COR-L47 (cell line): Measurements from ENCODE around the gene GPN2.

ENCODE experiments used
- DNase-seq: peaks from one replicate; lab custom pipeline; 2025; lab: John Stamatoyannopoulos, UW

GPN2 gene

DNA sequence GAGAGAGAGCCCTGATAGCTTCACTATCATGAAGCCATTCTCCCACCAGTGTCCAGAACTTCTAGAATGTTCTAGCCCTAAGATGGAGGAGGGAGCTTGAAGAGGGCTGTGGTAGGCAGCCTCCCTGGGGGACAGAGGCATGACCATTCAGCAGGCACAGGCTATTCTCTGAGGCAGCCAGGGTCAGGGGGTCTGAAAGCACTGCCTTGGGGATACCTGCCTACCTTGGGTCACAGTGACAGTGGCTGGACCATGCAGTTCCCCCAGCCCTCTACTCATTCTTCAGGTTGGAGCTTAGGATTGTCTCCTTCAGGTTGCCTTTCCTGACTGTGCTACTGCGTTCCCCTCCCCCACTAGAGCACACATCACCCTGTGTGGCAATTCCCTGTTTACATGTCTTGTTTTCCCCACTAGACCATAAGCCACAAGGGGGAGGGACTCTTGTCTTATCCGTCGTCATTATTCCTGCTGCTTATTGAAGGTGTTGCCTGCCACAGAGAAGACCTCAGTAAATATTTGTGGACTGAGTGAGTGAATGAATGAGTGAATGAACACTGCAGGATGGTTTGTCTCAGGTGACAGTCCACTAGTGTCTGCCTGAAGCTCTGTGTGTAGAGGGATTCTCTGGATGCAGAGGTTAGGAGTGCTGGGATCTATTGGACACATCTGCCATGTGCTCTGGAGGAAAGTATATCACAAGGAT, 58.4 kb downstream of the GPN2 start:
- DNase-seq = no peak

- DNase-seq = no peak
Observed at GRCh38 chr1:26831059-26831458, 59.0 kb downstream of the GPN2 start.

DNA sequence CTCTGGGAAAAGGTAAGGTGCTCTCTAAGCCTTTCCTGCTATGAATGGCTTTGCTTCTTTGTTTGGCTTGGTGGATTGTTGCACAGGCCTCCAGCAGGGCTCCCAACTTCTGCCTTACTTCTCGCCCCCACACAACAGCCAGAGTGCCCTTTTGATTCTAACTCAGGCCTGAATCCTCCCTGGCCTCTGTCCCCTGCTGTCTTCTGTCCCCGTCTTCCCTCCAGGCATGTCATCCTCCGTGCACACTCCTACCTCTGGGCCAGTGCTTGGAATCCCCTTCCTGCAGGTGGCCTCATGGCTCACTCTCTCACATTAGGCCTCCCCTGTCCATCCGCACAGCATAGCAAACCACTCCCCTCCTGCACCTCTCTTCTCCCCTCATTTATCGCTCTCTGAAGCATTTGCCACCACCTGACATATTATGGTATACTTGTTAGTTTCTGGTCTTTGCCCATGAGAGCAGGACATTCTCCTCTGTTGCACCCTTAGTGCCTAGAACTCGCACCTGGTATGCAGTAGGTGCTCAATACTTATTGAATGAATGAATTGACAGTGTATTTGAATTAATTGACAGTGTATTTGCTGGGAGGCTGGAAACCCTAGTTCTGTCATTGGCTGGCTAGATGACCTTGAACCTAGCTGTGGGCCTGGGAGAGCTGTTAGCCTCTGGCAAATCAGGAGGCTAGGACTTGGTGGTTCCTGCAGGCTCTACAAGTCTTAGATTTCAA, 60.7 kb downstream of the GPN2 start:
- DNase-seq = no peak

DNA sequence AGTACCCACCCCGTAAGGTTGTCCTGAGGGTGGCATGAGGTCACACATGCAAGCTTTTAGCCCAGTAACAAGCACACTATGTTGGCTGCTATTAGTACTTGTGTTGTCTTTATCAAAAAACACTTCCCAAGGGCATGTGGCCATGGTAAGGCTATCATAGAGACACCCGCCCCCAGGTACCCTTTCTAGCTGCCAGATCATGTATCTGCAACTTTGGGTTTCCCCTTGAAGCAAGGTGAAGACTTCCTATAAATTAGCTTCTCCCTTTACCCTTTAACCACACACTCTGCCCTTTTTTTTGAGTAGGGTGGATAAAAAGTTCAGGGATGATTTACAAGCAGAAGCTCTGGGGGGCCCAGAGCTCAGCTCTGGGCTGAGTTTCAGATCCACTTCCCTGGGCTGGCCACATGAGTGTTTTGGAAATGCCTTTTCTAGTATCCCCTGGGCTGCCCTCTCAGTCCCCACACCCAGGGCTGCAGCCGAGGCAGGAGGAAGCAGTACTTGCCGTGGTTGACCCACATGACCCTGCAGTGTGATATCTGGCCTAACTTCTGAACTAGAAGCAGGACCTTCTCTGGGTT, 61.6 kb downstream of the GPN2 start:
- no peak for DNase-seq

DNA sequence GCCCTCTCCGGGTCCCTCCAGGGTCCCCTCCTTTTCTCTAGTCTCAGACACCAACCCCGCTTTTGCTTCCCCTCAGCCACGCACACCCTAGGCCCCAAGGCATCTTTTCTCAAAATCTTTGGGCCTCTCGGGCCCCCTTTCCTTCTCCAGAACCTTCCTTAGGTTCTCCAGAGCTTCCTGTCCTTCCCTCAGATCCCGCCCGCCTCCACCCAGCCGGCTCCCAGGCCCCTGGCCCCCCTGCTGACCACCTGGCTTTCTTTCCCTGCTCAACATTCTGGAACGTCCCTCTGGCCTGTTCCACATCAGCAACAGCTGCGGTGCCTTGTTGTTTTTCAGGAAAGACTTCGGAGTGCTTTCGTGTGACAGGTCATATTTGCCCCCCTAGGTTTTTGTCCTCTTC, 62.4 kb downstream of the GPN2 start:
- no peak for DNase-seq

- DNase-seq = no peak
Observed at GRCh38 chr1:26827106-26827604, 62.9 kb downstream of the GPN2 start.

- peak; percentile 61 for DNase-seq
Observed at GRCh38 chr1:26826261-26827105, 63.6 kb downstream of the GPN2 start, which contains the start of gene ZDHHC18. TSS of gene ZDHHC18 (plus strand) at chr1:26826688. CDS start at chr1:26826805, 117 bp downstream.
